Urothelium cell line (cell line): ENCODE measurements around the gene REXO1.

ENCODE experiments used
- DNase-seq: peaks from one replicate; pipeline ENCODE4 v3.0.0; 2011; ENCODE audit warnings: low spot score, mixed read lengths
- FAIRE-seq: peaks from 2 replicates; lab custom pipeline; 2011; peaks lifted over from hg19 to GRCh38; lab: Jason Lieb, UNC

Gene REXO1

GRCh38 chr19:1829958-1830357 lies 18.3 kb downstream of the REXO1 start:
- DNase-seq (no peak), FAIRE-seq (no peak)

- no peak for FAIRE-seq
- no peak for DNase-seq
These were observed 19.7 kb downstream of the REXO1 start for GRCh38 chr19:1828279-1829238.

- DNase-seq, result no peak
These were observed 20.6 kb downstream of the REXO1 start for GRCh38 chr19:1827566-1828278.

GRCh38 chr19:1826557-1827521 lies 21.4 kb downstream of the REXO1 start:
- DNase-seq, result no peak
- FAIRE-seq, result no peak

More at GRCh38 chr19:1827566-1828278, 20.6 kb downstream of the REXO1 start:
- no peak for FAIRE-seq

GRCh38 chr19:1825909-1826556 lies 22.2 kb downstream of the REXO1 start:
- FAIRE-seq (no peak), DNase-seq (peak; percentile 77)

- DNase-seq, result no peak
- FAIRE-seq, result no peak
These were observed 24.0 kb downstream of the REXO1 start for GRCh38 chr19:1824252-1824622.

GRCh38 chr19:1823539-1824251 lies 24.6 kb downstream of the REXO1 start:
- FAIRE-seq (no peak), DNase-seq (no peak)

- DNase-seq, result no peak
- no peak for FAIRE-seq
These were observed 25.3 kb downstream of the REXO1 start for GRCh38 chr19:1823020-1823419.

- FAIRE-seq, result no peak
These were observed 26.1 kb downstream of the REXO1 start for GRCh38 chr19:1822210-1822609.

GRCh38 chr19:1819341-1820255 lies 28.7 kb downstream of the REXO1 start:
- no peak for DNase-seq
- no peak for FAIRE-seq

More at GRCh38 chr19:1822210-1822609, 26.1 kb downstream of the REXO1 start:
- no peak for DNase-seq

- FAIRE-seq (no peak), DNase-seq (no peak)
These were observed 29.6 kb downstream of the REXO1 start for GRCh38 chr19:1818549-1819195.

GRCh38 chr19:1817553-1818179 lies 30.6 kb downstream of the REXO1 start:
- DNase-seq (no peak), FAIRE-seq (no peak)

- FAIRE-seq, result no peak
These were observed 31.6 kb downstream of the REXO1 start for GRCh38 chr19:1816530-1817298.

GRCh38 chr19:1815605-1816529 lies 32.4 kb downstream of the REXO1 start:
- FAIRE-seq, result no peak
- DNase-seq, result no peak

More at GRCh38 chr19:1816530-1817298, 31.6 kb downstream of the REXO1 start:
- DNase-seq, result no peak

- no peak for FAIRE-seq
- no peak for DNase-seq
These were observed 33.3 kb downstream of the REXO1 start for GRCh38 chr19:1814833-1815604.
